ENCODE results near the gene PEX5L.
A peak's percentile ranks its signal among the peaks of the same experiment; 100 is the strongest.

PEX5L gene

GRCh38 chr3:179955809-179956208 lies 80.9 kb downstream of the PEX5L start:
- DNase-seq (ENCODE audit: low spot score), result no peak

- no peak for DNase-seq (ENCODE audit: low spot score)
These were observed 81.5 kb downstream of the PEX5L start for GRCh38 chr3:179955286-179955685.

GRCh38 chr3:179953993-179954870 lies 82.5 kb downstream of the PEX5L start:
- DNase-seq (ENCODE audit: low spot score), result peak; percentile 67

GRCh38 chr3:179950840-179951239 lies 85.9 kb downstream of the PEX5L start:
- DNase-seq (ENCODE audit: low spot score), result no peak

GRCh38 chr3:179949869-179950268 lies 86.9 kb downstream of the PEX5L start:
- no peak for DNase-seq (ENCODE audit: low spot score)

- peak; percentile 57 for DNase-seq (ENCODE audit: low spot score)
These were observed 87.3 kb downstream of the PEX5L start for GRCh38 chr3:179949412-179949811.

GRCh38 chr3:179948740-179949139 lies 88.0 kb downstream of the PEX5L start:
- peak; percentile 62 for DNase-seq (ENCODE audit: low spot score)

- DNase-seq (ENCODE audit: low spot score), result no peak
These were observed 91.2 kb downstream of the PEX5L start for GRCh38 chr3:179945569-179945968.

GRCh38 chr3:179943117-179943880 lies 93.4 kb downstream of the PEX5L start:
- peak; percentile 95 for DNase-seq (ENCODE audit: low spot score)

GRCh38 chr3:179942553-179943075 lies 94.1 kb downstream of the PEX5L start:
- DNase-seq (ENCODE audit: low spot score), result no peak

- DNase-seq (ENCODE audit: low spot score), result no peak
These were observed 101.0 kb downstream of the PEX5L start for GRCh38 chr3:179935710-179936109.

- DNase-seq (ENCODE audit: low spot score), result peak; percentile 58
These were observed 102.8 kb downstream of the PEX5L start for GRCh38 chr3:179933914-179934313.

- no peak for DNase-seq (ENCODE audit: low spot score)
These were observed 103.7 kb downstream of the PEX5L start for GRCh38 chr3:179933080-179933479.

GRCh38 chr3:179932674-179933073 lies 104.1 kb downstream of the PEX5L start:
- no peak for DNase-seq (ENCODE audit: low spot score)

GRCh38 chr3:179929091-179929529 lies 107.6 kb downstream of the PEX5L start:
- peak; percentile 89 for DNase-seq (ENCODE audit: low spot score)

- no peak for DNase-seq (ENCODE audit: low spot score)
These were observed 109.5 kb downstream of the PEX5L start for GRCh38 chr3:179927191-179927590.

GRCh38 chr3:179921951-179922350 lies 114.8 kb downstream of the PEX5L start:
- no peak for DNase-seq (ENCODE audit: low spot score)

GRCh38 chr3:179921500-179921899 lies 115.2 kb downstream of the PEX5L start:
- peak; percentile 94 for DNase-seq (ENCODE audit: low spot score)

GRCh38 chr3:179907784-179908482 lies 128.8 kb downstream of the PEX5L start:
- no peak for DNase-seq (ENCODE audit: low spot score)

GRCh38 chr3:179902061-179902460 lies 134.7 kb downstream of the PEX5L start:
- DNase-seq (ENCODE audit: low spot score), result peak; percentile 35

- no peak for DNase-seq (ENCODE audit: low spot score)
These were observed 138.7 kb downstream of the PEX5L start for GRCh38 chr3:179898024-179898423.

GRCh38 chr3:179897231-179897630 lies 139.5 kb downstream of the PEX5L start:
- no peak for DNase-seq (ENCODE audit: low spot score)

Measured in pons (tissue), 1 donor.